Measurements from ENCODE around the gene TEP1. TPM values are rescaled to one million over a fixed set of nuclear protein-coding genes. Genes with fewer than 3 reads are reported as not detected.

Gene TEP1
- total and polyA plus RNA-seq, 2 of the 13 experiments (the other 11 are each of a cell fraction or from before 2014, with no cell fraction given): 11.0 to 12.8 TPM

DNA sequence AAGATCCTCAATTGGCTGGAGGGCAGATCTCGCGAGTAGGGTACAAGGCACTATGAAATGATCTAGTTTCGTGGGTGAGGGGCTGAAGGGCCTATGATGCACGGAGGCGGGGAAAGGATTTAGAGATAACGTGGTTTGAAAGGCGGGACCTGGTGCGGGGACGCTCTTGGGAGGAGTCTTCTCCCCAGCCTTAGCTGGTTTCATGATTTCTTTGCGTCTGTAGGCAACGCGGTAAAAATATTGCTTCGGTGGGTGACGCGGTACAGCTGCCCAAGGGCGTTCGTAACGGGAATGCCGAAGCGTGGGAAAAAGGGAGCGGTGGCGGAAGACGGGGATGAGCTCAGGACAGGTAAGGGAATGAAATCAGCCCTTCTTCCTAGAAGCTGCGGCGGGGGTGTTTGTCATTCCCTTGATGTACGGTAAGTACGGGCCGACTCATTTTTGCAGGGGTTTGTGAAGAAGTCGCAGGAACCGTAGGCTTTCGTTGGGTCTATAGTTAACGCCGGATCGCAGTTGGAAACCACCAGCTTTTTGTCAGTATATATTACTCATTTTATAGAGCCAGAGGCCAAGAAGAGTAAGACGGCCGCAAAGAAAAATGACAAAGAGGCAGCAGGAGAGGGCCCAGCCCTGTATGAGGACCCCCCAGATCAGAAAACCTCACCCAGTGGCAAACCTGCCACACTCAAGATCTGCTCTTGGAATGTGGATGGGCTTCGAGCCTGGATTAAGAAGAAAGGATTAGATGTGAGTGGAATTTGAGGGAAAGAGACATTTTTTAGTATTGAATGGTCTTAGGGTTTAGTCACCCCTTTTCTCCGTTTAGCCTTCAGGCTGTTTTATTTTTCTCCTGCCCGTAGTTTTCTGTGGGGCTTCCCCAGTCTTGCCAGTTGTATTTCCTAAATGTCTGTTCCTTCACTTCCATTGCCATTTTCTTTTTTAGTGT, 42.3 kb upstream of the TEP1 start (continued):
- TF ChIP-seq, protein P1, sequence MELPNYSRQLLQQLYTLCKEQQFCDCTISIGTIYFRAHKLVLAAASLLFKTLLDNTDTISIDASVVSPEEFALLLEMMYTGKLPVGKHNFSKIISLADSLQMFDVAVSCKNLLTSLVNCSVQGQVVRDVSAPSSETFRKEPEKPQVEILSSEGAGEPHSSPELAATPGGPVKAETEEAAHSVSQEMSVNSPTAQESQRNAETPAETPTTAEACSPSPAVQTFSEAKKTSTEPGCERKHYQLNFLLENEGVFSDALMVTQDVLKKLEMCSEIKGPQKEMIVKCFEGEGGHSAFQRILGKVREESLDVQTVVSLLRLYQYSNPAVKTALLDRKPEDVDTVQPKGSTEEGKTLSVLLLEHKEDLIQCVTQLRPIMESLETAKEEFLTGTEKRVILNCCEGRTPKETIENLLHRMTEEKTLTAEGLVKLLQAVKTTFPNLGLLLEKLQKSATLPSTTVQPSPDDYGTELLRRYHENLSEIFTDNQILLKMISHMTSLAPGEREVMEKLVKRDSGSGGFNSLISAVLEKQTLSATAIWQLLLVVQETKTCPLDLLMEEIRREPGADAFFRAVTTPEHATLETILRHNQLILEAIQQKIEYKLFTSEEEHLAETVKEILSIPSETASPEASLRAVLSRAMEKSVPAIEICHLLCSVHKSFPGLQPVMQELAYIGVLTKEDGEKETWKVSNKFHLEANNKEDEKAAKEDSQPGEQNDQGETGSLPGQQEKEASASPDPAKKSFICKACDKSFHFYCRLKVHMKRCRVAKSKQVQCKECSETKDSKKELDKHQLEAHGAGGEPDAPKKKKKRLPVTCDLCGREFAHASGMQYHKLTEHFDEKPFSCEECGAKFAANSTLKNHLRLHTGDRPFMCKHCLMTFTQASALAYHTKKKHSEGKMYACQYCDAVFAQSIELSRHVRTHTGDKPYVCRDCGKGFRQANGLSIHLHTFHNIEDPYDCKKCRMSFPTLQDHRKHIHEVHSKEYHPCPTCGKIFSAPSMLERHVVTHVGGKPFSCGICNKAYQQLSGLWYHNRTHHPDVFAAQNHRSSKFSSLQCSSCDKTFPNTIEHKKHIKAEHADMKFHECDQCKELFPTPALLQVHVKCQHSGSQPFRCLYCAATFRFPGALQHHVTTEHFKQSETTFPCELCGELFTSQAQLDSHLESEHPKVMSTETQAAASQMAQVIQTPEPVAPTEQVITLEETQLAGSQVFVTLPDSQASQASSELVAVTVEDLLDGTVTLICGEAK (IDR thresholded peaks at IDR 0.05): no peak
- TF ChIP-seq, protein P1 (CRISPR knock-in tag; IDR thresholded peaks at IDR 0.05): 0 out of 2 replicates have a peak, but pooled peaks have one; percentile 31
- no peak for TF ChIP-seq ZNF720 (CRISPR knock-in tag; IDR thresholded peaks at IDR 0.05)
- no peak for TF ChIP-seq SIX1 (CRISPR knock-in tag; IDR thresholded peaks at IDR 0.05; ENCODE audit: borderline replicate concordance)
- TF ChIP-seq ZNF780A (CRISPR knock-in tag; IDR thresholded peaks at IDR 0.05): no peak
- TF ChIP-seq ATF1 (CRISPR knock-in tag; IDR thresholded peaks at IDR 0.05): 0 out of 2 replicates have a peak, but pooled peaks have one; percentile 55
- TF ChIP-seq, protein P2, sequence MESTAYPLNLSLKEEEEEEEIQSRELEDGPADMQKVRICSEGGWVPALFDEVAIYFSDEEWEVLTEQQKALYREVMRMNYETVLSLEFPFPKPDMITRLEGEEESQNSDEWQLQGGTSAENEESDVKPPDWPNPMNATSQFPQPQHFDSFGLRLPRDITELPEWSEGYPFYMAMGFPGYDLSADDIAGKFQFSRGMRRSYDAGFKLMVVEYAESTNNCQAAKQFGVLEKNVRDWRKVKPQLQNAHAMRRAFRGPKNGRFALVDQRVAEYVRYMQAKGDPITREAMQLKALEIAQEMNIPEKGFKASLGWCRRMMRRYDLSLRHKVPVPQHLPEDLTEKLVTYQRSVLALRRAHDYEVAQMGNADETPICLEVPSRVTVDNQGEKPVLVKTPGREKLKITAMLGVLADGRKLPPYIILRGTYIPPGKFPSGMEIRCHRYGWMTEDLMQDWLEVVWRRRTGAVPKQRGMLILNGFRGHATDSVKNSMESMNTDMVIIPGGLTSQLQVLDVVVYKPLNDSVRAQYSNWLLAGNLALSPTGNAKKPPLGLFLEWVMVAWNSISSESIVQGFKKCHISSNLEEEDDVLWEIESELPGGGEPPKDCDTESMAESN (CRISPR knock-in tag; conservative IDR thresholded peaks at IDR 0.05): peak; percentile 11; the same call in 1 of the 2 replicates
- TF ChIP-seq, protein P3, sequence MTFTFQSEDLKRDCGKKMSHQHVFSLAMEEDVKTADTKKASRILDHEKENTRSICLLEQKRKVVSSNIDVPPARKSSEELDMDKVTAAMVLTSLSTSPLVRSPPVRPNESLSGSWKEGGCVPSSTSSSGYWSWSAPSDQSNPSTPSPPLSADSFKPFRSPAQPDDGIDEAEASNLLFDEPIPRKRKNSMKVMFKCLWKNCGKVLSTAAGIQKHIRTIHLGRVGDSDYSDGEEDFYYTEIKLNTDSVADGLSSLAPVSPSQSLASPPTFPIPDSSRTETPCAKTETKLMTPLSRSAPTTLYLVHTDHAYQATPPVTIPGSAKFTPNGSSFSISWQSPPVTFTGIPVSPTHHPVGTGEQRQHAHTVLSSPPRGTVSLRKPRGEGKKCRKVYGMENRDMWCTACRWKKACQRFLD (CRISPR knock-in tag; IDR thresholded peaks at IDR 0.05; ENCODE audit: borderline replicate concordance): 0 out of 2 replicates have a peak, but pooled peaks have one; percentile 13
- TF ChIP-seq SIN3A (IDR thresholded peaks at IDR 0.05; ENCODE audit: borderline replicate concordance, low read depth, low read length): no peak
